Stimulated activated CD4-positive, alpha-beta T cell treated with anti-CD3 and anti-CD28 coated beads, Interleukin-1b, Interleukin-23, amount 100 ng/mL, for 4 hours (primary cell): ENCODE results near the gene KRT71.

Experiments
- DNase-seq, 2 donors: peaks; one replicate each; pipeline ENCODE4 v3.0.0-alpha.2; 2020; ENCODE audit warnings: low read depth in 2 of 2

Gene KRT71

GRCh38 chr12:52539083-52539820 lies 13.7 kb downstream of the KRT71 start:
- DNase-seq, result no peak

- DNase-seq, result no peak
These were observed 15.8 kb downstream of the KRT71 start for GRCh38 chr12:52537101-52537500.

GRCh38 chr12:52535574-52535973 lies 17.4 kb downstream of the KRT71 start:
- no peak for DNase-seq

- DNase-seq, result no peak
These were observed 18.5 kb downstream of the KRT71 start for GRCh38 chr12:52534482-52534881.

- no peak for DNase-seq
These were observed 19.1 kb downstream of the KRT71 start for GRCh38 chr12:52533686-52534470.

GRCh38 chr12:52532636-52533035 lies 20.3 kb downstream of the KRT71 start:
- no peak for DNase-seq

GRCh38 chr12:52531566-52532300 lies 21.2 kb downstream of the KRT71 start:
- DNase-seq, result no peak

GRCh38 chr12:52530905-52531304 lies 22.0 kb downstream of the KRT71 start:
- DNase-seq, result no peak

- DNase-seq, result no peak
These were observed 22.6 kb downstream of the KRT71 start for GRCh38 chr12:52530366-52530765.

- no peak for DNase-seq
These were observed 23.1 kb downstream of the KRT71 start for GRCh38 chr12:52529846-52530245.

- DNase-seq, result no peak
These were observed 23.5 kb downstream of the KRT71 start for GRCh38 chr12:52529417-52529816.

- no peak for DNase-seq
These were observed 24.3 kb downstream of the KRT71 start for GRCh38 chr12:52528641-52529143.

GRCh38 chr12:52527121-52527800 lies 25.7 kb downstream of the KRT71 start:
- no peak for DNase-seq

- DNase-seq, result no peak
These were observed 26.4 kb downstream of the KRT71 start for GRCh38 chr12:52526511-52526951.

- DNase-seq, result no peak
These were observed 27.1 kb downstream of the KRT71 start for GRCh38 chr12:52525661-52526499.

GRCh38 chr12:52524898-52525591 lies 27.9 kb downstream of the KRT71 start:
- DNase-seq, result no peak

GRCh38 chr12:52524241-52524897 lies 28.6 kb downstream of the KRT71 start:
- no peak for DNase-seq

GRCh38 chr12:52523824-52524223 lies 29.1 kb downstream of the KRT71 start:
- DNase-seq, result no peak

GRCh38 chr12:52522346-52523011 lies 30.5 kb downstream of the KRT71 start:
- DNase-seq, result no peak
